Skeletal muscle satellite cell (primary cell): ENCODE results near the gene ERBB4.

ENCODE experiments used
- H3K27me3 ChIP-seq: 2 replicates; pipeline ENCODE4 v1.7.0; 2013; ENCODE audit warnings: low read length; ENCODE audit not compliant: control insufficient read depth, insufficient read depth
- H3K36me3 ChIP-seq: 2 replicates; pipeline ENCODE4 v1.7.0; 2013; ENCODE audit warnings: mild to moderate bottlenecking, control low read depth, low read length; ENCODE audit not compliant: insufficient read depth
- H3K4me1 ChIP-seq: 2 replicates; pipeline ENCODE4 v1.7.0; 2013; ENCODE audit warnings: low read length; ENCODE audit not compliant: control insufficient read depth, insufficient read depth
- H3K4me2 ChIP-seq: 2 replicates; pipeline ENCODE4 v1.7.0; 2013; ENCODE audit warnings: mild to moderate bottlenecking, low read length
- H3K4me3 ChIP-seq: 2 replicates; pipeline ENCODE4 v1.7.0; 2013; ENCODE audit warnings: low read length
- H3K9ac ChIP-seq: 2 replicates; pipeline ENCODE4 v1.7.0; 2013; ENCODE audit warnings: mild to moderate bottlenecking, low read depth, low read length, moderate library complexity
- H3K9me3 ChIP-seq: replicated peaks from 2 replicates; pipeline ENCODE4 v1.7.0; 2013; ENCODE audit warnings: mild to moderate bottlenecking, control low read depth, low read length

The ERBB4 gene

DNA sequence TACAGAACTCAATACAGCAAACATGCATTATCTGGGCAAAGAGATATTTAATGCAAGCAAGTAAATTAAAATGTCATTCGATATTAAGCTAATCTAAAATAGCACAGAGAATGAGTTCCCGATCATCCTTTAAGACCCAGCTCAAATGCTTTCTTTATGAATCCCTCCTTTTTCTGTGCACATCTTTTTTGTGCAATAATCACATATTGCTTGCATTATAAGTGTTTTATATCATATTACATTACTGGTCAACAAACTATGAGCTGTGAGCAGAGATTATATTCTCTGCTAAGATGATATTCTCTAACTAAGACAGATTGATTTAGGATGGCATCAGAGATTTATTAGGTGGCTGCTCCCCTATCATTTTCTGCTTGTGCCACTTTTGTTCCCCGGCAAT is 146.1 kb downstream of the ERBB4 start:
- Histone ChIP-seq H3K27me3 (no peaks in the 10 kb centered on the region), H3K9ac (no peak overlapping the region), H3K4me3 (no peak overlapping the region), H3K4me2 (no peak overlapping the region), H3K9me3 (no peaks in the 10 kb centered on the region), H3K4me1 (peaks cover 8% of the 10 kb centered on the region), H3K36me3 (no peaks in the 10 kb centered on the region)

DNA sequence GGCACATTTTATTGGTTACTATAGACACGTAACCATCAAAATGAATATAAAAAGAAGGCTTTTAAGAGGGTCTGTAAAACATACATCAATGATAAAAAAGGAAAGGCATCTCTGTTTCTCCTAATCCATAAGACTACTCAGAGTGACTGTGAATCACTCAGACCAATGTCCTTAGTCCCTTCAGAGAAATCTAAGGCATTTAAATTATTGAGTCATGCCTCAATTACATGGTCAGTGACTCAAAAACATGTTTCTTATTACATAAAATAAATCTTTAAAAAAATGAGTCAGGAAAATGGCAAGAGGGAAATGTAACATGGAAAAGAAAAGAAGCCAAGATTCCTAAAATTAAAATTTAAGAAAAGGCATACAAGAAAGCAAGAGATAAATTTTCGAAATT is 146.6 kb downstream of the ERBB4 start:
- H3K4me1 ChIP-seq, result peaks cover 8% of the 10 kb centered on the region
- no peaks in the 10 kb centered on the region for H3K36me3 ChIP-seq
- H3K4me3 ChIP-seq, result no peak overlapping the region
- H3K9me3 ChIP-seq, result no peaks in the 10 kb centered on the region
- no peak overlapping the region for H3K4me2 ChIP-seq
- H3K27me3 ChIP-seq, result no peaks in the 10 kb centered on the region
- H3K9ac ChIP-seq, result no peak overlapping the region

DNA sequence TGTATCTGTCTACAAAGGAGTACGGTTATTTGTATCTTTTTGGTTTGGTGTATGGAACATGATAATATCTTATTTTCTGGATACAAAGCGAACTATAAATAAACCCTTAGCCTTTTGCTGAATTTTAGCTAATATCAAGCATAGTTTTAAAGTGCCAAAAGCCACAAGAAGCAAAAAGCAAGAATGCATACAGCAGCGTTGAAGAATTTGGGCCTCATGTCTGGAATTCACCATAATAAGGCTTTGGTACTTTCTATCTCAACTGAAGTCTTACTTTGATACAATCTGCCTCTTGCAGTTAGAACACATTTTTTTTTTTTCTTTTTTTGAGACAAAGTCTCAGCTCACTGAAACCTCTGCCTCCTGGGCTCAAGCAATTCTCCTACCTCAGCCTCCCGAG is 151.5 kb downstream of the ERBB4 start:
- Histone ChIP-seq H3K4me2 (no peak overlapping the region), H3K36me3 (no peaks in the 10 kb centered on the region), H3K9ac (no peak overlapping the region), H3K9me3 (no peaks in the 10 kb centered on the region), H3K27me3 (no peaks in the 10 kb centered on the region), H3K4me1 (no peaks in the 10 kb centered on the region), H3K4me3 (no peak overlapping the region)

DNA sequence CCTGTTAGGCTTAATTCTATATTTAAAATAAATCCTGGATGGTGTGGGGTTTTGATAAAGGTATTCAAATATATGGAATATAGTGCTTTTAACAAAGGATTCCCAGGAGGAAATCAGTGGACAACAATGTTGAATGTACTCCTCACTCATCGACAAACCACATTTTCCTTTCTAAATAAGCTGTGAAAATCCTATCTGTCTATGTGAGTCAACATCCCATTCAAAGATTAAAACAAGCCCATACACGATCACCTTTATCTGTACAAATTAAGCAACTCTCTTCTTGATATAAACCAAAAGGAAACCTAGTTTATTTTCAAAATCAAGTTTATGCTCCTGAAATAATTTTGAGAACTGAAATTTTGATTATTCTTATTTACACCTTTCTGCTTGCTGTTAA is 153.4 kb downstream of the ERBB4 start:
- Histone ChIP-seq H3K9me3 (no peaks in the 10 kb centered on the region), H3K4me1 (no peaks in the 10 kb centered on the region), H3K4me2 (no peak overlapping the region), H3K36me3 (no peaks in the 10 kb centered on the region), H3K27me3 (no peaks in the 10 kb centered on the region), H3K4me3 (no peak overlapping the region), H3K9ac (no peak overlapping the region)

DNA sequence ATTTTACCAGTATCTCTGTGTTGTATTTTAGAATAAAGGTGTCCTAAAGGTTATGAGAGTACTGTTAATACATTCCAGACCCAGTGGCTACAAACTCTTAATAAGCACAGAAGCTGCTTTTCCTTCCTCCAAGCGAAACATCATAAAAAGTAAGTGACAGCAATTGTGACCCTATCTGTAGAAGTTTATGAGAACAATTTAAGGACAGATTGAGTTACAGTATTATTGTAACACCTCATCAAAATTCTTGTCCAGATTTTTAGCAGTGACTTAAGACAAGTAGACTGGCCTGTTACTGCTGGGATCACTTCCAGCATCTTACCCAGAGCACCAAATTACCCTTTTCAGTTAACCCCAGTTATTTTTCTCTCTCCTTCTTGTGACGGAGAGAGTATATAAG is 154.6 kb downstream of the ERBB4 start:
- H3K4me3 ChIP-seq, result no peak overlapping the region
- no peaks in the 10 kb centered on the region for H3K27me3 ChIP-seq
- no peaks in the 10 kb centered on the region for H3K36me3 ChIP-seq
- H3K9me3 ChIP-seq, result no peaks in the 10 kb centered on the region
- H3K4me1 ChIP-seq, result no peaks in the 10 kb centered on the region
- H3K9ac ChIP-seq, result no peak overlapping the region
- no peak overlapping the region for H3K4me2 ChIP-seq

DNA sequence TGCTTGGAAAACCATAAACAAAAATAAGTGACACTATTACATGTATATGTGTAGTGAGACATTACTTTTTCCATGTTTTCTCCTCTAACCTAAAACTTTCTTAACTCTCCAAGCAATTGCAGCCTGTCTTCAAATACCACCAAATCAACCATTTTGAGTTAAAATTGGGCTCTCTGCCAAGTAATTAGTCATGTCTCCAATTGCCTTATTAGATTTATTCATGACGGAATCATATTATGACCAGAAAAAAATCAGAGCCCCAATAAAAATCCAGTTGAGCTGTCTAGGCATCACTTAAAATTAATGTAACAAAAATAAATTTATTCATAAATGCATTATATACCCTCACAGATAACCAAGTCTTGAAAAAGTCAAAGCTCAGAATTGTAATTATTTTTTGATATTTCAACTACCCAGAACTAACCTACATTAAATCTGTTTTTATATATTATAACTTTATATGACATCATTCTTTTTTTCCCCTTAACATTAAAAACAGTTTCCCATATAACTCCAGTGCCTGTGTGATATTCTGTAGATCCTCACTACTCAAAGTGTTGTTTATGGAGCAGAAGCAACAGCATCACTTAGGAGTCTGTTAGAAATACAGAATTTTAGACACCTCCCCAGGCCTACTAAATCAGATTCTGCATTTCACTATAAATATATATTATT is 157.0 kb downstream of the ERBB4 start:
- Histone ChIP-seq H3K9ac (no peak overlapping the region), H3K36me3 (no peaks in the 10 kb centered on the region), H3K27me3 (no peaks in the 10 kb centered on the region), H3K4me2 (no peak overlapping the region), H3K9me3 (no peaks in the 10 kb centered on the region), H3K4me3 (no peak overlapping the region), H3K4me1 (no peaks in the 10 kb centered on the region)

DNA sequence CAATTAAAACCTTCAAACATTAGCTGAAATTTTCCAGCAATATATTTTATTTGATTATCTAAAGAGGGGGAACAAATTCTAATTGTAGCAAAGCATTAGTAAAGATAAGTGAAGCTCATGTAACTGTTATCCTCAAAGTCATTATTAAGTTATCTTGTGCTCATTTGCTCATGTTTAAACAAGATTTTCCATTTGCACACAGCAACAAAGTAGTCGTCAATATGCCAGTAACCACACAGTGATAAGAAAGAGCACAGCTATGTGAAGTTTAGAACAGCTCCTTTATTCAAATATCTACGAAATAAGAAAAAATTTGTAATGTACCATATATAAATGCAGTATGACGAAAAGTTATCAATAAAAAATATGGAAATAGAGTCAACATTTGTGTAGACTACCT is 159.5 kb downstream of the ERBB4 start:
- no peak overlapping the region for H3K9ac ChIP-seq
- H3K36me3 ChIP-seq, result no peaks in the 10 kb centered on the region
- H3K9me3 ChIP-seq, result no peaks in the 10 kb centered on the region
- no peak overlapping the region for H3K4me3 ChIP-seq
- no peak overlapping the region for H3K4me2 ChIP-seq
- H3K4me1 ChIP-seq, result no peaks in the 10 kb centered on the region
- no peaks in the 10 kb centered on the region for H3K27me3 ChIP-seq

DNA sequence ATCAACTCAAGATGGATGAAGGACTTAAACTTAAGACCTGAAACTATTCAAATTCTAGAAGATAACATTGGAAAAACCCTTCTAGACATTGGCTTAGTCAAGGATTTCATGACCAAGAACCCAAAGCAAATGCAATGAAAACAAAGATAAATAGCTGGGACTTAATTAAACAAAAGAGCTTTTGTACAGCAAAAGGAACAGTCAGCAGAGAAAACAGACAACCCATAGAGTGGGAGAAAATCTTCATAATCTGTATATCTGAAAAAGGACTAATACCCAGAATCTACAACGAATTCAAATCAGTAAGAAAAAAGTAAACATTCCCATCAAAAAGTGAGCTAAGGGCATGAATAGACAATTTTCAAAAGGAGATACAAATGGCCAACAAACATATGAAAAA is 171.2 kb downstream of the ERBB4 start:
- no peak overlapping the region for H3K4me3 ChIP-seq
- no peak overlapping the region for H3K4me2 ChIP-seq
- H3K9me3 ChIP-seq, result no peaks in the 10 kb centered on the region
- no peaks in the 10 kb centered on the region for H3K36me3 ChIP-seq
- peaks cover 10% of the 10 kb centered on the region for H3K4me1 ChIP-seq
- H3K9ac ChIP-seq, result no peak overlapping the region
- H3K27me3 ChIP-seq, result no peaks in the 10 kb centered on the region

DNA sequence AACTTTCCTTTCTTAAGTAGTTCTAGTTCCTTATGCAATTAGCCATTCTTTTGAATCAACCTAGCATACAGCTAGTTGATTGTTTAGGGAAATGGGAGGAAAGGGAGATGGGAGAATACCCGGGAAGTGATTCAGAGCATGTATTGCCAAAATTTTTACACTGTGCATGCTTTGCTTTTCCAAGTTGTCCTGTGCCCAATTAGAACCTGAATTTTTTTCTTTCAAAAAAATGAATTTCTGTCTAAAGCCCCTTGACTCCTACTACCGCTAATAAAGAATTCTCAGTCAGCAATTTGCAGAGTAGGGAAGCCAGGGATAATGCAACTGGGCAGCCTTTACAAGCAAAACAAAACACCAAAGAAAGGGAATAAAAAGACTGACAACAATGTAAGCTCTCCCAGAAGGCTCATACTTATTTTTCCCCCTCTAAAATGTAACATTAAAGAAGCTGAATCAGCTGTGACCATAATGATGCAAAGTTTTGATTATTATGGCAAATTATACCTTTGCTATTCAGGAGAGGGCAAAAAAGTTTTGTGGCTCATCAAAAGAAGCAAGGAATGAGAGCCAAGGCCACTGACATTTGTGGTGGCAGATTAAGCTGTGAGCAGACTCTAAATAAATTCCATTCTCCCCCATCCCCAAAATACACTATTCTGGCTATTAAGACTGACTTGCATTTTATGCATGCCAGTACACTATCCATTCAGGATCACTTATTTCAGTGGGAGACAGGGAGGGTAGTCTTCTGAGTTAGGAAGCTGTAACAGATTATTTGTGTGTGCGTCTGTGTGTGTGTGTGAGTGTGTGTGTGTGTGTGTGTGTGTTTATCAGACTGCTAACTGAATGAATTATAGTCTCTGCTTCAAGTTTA is 174.3 kb downstream of the ERBB4 start:
- Histone ChIP-seq H3K36me3 (no peaks in the 10 kb centered on the region), H3K4me1 (peaks cover 10% of the 10 kb centered on the region), H3K9ac (no peak overlapping the region), H3K4me2 (no peak overlapping the region), H3K27me3 (no peaks in the 10 kb centered on the region), H3K9me3 (no peaks in the 10 kb centered on the region), H3K4me3 (no peak overlapping the region)

DNA sequence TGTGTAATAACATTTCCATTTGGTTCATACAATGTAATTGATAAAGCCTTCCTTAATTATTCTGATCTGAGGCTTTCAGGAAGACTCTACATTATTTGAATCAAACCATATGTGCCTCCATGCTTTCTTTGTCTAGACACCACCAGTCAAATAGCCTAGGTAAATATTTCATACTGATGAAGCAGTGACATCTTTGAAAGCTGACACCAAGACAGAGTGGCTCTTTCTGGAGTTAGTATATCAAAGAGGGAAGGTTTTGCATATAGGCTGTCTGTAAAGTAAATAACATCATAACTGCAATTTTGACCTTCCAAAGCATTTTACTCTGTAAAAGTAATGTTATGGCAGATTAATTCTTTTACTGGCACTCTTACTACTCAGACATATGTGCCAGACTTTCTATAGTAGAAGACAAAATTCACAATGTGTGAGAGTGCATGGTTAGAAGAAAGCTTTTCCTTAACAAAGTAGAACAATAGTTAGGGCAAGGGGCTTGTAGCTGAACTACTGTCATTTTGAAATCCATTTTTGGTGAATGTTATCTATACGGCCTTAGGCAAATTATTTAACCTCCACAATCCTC is 177.3 kb downstream of the ERBB4 start:
- H3K4me1 ChIP-seq, result peaks cover 10% of the 10 kb centered on the region
- H3K9ac ChIP-seq, result no peak overlapping the region
- no peaks in the 10 kb centered on the region for H3K27me3 ChIP-seq

DNA sequence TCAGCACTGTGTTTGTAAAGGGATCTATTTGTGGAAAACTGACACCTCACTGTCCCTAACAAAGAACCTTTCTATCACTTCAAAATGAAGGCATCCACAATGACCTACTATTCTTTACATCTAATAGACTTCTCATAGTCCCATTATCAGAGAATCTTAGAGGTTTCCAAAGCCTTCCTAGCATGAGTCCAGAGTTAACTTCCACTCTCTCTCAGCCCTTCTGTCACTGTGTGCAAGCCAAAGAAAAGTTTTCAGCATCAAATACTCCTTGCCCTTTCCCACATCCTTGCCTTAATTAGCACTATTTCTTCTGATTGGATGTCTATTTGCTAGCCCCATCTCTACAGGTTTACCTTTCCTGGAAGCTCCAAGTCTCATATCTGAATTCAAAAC is 178.5 kb downstream of the ERBB4 start:
- no peaks in the 10 kb centered on the region for H3K9me3 ChIP-seq
- H3K9ac ChIP-seq, result no peak overlapping the region
- H3K36me3 ChIP-seq, result no peaks in the 10 kb centered on the region
- H3K4me1 ChIP-seq, result peaks cover 10% of the 10 kb centered on the region
- H3K27me3 ChIP-seq, result no peaks in the 10 kb centered on the region
- no peak overlapping the region for H3K4me3 ChIP-seq
- H3K4me2 ChIP-seq, result no peak overlapping the region

More for the DNA sequence above, 177.3 kb downstream of the ERBB4 start:
- Histone ChIP-seq H3K9me3 (no peaks in the 10 kb centered on the region), H3K4me3 (no peak overlapping the region), H3K36me3 (no peaks in the 10 kb centered on the region), H3K4me2 (no peak overlapping the region)
